ENCODE measurements around the gene SERPINA4.

SERPINA4 gene

DNA sequence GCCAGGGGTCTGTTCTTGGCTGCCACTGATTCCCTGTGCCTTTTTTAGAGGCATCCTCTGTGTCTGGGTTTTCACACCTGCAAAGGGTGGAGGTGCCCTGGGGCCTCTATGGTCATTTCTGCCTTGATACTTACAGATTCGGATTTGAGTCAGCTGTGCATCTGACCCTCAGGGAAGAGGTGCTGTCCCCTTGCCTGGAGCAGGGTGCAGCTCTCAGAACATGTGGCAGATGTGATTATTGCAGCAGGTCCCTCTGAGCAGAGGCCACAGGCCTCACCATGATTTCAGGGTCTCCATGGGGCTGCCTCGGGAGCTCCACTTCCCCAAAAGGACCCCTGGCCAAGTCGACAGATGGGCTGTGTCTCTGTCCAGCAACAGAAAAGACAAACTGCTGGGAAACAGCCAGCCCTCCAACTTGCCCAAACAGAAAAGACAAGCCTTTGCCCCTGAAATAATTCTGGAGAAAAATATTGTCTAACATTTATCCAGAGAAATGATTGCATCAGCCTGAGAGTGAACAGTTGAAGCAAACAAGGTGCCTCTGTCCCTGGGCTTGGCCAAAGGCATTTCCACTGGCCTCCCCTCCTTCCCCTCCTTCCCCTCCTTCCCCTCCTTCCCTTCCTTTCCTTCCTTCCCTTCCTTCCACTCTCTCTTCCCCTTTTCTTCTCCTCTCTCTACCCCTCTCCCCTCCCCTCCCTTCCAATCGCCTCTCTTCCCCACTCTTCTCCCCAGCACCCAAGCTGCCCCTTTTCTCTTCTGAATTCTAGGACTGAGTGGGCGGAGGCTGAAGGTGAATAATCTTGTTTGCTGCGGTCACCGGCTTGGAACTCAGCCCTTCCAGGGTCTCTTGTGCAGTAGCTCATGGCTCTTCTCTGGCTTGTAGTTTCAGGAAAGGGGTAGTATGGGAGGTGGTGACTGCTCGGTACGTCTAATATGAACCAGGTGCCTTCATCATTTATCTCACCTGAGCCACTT is 51.6 kb downstream of the SERPINA4 start:
- Histone ChIP-seq H3K4me1 (ENCODE audit: control insufficient read depth, low read depth, low read length) (no peaks in the 10 kb centered on the region), H3K27me3 (ENCODE audit: control insufficient read depth, insufficient read depth, low read length) (no peaks in the 10 kb centered on the region), H3K36me3 (ENCODE audit: control insufficient read depth, low read depth, low read length) (no peaks in the 10 kb centered on the region), H3K9me3 (ENCODE audit: control insufficient read depth, low read depth, low read length) (peaks cover 2% of the 10 kb centered on the region), H3K9ac (ENCODE audit: low read length) (no peak overlapping the region), H3K27ac (ENCODE audit: low read length) (no peak overlapping the region), H3K4me3 (ENCODE audit: low read length) (no peak overlapping the region)

DNA sequence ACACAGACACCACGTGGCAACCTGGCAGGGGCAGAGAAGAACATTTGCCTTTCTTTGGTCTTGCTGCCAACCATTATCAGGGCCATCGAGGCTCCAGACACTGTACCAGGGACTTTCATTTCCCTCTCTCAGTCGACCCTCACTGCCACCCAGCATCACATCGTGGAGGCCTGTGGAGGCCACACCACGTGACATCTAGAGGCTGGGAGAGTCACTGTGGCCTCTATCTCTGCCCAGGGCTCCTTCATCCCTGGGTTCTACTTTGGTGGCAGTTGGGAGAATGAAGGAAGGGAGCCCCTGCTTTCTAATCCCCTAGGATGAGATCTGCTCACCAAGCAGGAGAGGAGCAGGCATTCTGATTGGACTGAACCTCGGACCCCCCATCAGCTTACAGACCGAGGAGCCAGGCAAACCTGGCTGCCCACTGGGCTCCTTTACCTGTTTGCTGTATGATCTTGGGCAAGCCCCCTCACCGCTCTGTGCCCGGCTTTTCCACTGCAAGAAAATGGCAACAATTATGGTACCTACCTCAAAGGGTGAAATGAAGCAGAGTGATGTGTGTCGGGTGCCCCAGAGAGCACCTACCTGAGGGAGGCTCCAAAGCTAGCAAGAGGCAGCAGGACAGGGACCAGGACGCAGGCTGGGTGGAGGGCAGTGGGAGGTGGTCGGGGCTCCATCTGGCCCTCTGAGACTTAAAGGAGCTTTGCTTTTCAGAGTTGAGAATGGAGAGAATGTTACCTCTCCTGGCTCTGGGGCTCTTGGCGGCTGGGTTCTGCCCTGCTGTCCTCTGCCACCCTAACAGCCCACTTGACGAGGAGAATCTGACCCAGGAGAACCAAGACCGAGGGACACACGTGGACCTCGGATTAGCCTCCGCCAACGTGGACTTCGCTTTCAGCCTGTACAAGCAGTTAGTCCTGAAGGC is 52.7 kb downstream of the SERPINA4 start:
- Histone ChIP-seq H3K9me3 (ENCODE audit: control insufficient read depth, low read depth, low read length) (peaks cover 2% of the 10 kb centered on the region), H3K9ac (ENCODE audit: low read length) (no peak overlapping the region), H3K36me3 (ENCODE audit: control insufficient read depth, low read depth, low read length) (no peaks in the 10 kb centered on the region), H3K4me3 (ENCODE audit: low read length) (no peak overlapping the region), H3K4me1 (ENCODE audit: control insufficient read depth, low read depth, low read length) (no peaks in the 10 kb centered on the region), H3K27me3 (ENCODE audit: control insufficient read depth, insufficient read depth, low read length) (no peaks in the 10 kb centered on the region), H3K27ac (ENCODE audit: low read length) (no peak overlapping the region)

DNA sequence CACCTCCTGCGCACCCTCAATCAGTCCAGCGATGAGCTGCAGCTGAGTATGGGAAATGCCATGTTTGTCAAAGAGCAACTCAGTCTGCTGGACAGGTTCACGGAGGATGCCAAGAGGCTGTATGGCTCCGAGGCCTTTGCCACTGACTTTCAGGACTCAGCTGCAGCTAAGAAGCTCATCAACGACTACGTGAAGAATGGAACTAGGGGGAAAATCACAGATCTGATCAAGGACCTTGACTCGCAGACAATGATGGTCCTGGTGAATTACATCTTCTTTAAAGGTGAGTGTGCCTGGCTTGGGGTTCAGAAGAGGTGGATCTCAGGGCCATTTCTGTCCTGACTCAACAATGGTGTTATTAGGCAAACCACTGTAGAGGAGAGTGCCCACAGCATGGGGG is 53.6 kb downstream of the SERPINA4 start:
- Histone ChIP-seq H3K27ac (ENCODE audit: low read length) (no peak overlapping the region), H3K27me3 (ENCODE audit: control insufficient read depth, insufficient read depth, low read length) (no peaks in the 10 kb centered on the region), H3K9me3 (ENCODE audit: control insufficient read depth, low read depth, low read length) (peaks cover 2% of the 10 kb centered on the region), H3K36me3 (ENCODE audit: control insufficient read depth, low read depth, low read length) (no peaks in the 10 kb centered on the region), H3K4me1 (ENCODE audit: control insufficient read depth, low read depth, low read length) (no peaks in the 10 kb centered on the region), H3K4me3 (ENCODE audit: low read length) (no peak overlapping the region), H3K9ac (ENCODE audit: low read length) (no peak overlapping the region)

DNA sequence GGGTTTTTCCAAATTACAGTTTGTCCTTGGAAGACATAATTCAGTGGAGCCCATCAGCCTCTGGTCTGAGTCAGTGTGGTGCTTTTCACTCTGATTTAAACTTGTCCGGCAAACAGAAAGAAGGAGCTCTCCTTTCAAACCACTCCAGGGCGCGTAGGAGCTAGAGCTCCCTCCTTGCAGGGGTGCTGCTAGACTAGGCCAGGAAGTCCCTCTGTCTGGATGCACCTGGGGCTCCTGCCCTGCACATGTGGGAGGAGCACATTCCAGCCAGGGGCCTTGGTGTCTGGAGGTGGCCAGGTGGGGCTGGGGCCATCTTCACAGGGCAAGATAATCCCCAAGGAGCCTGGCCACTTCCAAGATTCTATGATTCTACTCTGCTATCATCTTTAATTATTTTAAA is 54.0 kb downstream of the SERPINA4 start:
- Histone ChIP-seq H3K4me3 (ENCODE audit: low read length) (no peak overlapping the region), H3K9ac (ENCODE audit: low read length) (no peak overlapping the region), H3K9me3 (ENCODE audit: control insufficient read depth, low read depth, low read length) (peaks cover 2% of the 10 kb centered on the region), H3K4me1 (ENCODE audit: control insufficient read depth, low read depth, low read length) (no peaks in the 10 kb centered on the region), H3K27me3 (ENCODE audit: control insufficient read depth, insufficient read depth, low read length) (no peaks in the 10 kb centered on the region), H3K27ac (ENCODE audit: low read length) (no peak overlapping the region), H3K36me3 (ENCODE audit: control insufficient read depth, low read depth, low read length) (no peaks in the 10 kb centered on the region)

DNA sequence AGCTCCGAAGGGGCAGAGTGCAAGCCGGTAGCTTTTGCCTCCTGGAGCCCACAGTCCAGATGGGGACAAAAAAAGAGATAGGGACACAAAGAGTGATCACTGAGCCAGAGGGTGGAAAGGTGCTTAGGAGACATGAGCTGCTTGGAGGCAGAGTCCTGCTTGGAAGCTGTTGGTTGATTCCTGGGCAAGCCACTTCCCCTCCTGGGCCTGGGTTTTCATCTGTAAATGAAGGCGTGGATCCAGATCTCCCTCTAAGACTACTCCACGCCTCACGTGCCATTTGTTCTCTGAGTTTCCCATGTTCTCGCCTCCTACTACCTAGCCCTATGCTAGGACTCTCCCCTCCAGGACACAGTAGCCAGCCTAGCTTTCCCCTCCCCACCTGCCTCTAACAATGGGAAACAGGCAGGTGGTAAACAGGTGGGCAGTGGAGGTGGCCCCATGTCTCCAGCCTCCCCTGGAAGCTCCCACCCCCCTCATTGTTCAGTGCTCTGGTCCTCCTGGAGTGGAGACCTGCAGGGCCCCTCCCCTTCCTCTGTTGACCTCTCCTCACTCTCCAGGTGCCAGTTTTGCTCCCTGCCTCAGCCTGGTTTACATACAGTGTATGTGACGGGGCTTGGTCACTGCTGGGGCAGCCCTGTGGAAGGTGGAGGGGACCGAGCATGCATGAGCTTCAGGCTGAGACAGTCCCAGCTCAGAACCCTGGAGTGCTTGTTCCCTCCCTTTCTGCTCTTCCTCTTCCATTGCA is 54.8 kb downstream of the SERPINA4 start:
- Histone ChIP-seq H3K4me3 (ENCODE audit: low read length) (no peak overlapping the region), H3K9me3 (ENCODE audit: control insufficient read depth, low read depth, low read length) (peaks cover 2% of the 10 kb centered on the region), H3K36me3 (ENCODE audit: control insufficient read depth, low read depth, low read length) (no peaks in the 10 kb centered on the region), H3K9ac (ENCODE audit: low read length) (no peak overlapping the region), H3K27ac (ENCODE audit: low read length) (no peak overlapping the region), H3K4me1 (ENCODE audit: control insufficient read depth, low read depth, low read length) (no peaks in the 10 kb centered on the region), H3K27me3 (ENCODE audit: control insufficient read depth, insufficient read depth, low read length) (no peaks in the 10 kb centered on the region)

DNA sequence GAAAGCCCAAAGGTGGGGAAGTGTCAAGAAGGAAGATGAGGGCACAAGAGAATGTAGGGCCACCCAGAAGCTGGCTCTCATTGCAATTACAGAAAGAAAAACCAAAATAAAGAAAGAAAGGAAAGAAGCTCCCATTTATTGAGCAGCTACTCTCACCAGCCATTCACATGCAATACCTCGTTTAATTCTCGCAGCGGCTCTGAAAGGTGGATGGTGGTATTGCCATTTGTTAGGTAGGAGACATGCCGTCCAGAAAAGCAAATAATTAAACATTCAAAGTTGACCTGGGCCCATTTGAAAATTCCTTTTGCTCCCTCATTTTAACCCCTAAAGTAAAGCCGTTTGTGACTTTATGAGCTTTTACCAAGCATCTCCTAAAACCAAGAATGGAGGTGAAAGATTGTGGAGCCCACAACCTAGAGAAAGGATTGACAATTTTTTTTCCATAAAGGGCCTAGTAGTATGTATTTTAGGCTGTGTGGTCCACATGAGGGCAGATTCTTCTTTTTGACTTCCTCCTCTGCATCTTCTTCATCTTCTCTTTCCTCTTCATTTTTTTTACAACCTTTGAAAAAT is 56.2 kb downstream of the SERPINA4 start:
- no peak overlapping the region for H3K9ac ChIP-seq (ENCODE audit: low read length)
- H3K36me3 ChIP-seq (ENCODE audit: control insufficient read depth, low read depth, low read length): no peaks in the 10 kb centered on the region
- H3K27ac ChIP-seq (ENCODE audit: low read length): no peak overlapping the region
- H3K4me1 ChIP-seq (ENCODE audit: control insufficient read depth, low read depth, low read length): no peaks in the 10 kb centered on the region
- H3K4me3 ChIP-seq (ENCODE audit: low read length): no peak overlapping the region
- H3K9me3 ChIP-seq (ENCODE audit: control insufficient read depth, low read depth, low read length): peaks cover 2% of the 10 kb centered on the region
- no peaks in the 10 kb centered on the region for H3K27me3 ChIP-seq (ENCODE audit: control insufficient read depth, insufficient read depth, low read length)

DNA sequence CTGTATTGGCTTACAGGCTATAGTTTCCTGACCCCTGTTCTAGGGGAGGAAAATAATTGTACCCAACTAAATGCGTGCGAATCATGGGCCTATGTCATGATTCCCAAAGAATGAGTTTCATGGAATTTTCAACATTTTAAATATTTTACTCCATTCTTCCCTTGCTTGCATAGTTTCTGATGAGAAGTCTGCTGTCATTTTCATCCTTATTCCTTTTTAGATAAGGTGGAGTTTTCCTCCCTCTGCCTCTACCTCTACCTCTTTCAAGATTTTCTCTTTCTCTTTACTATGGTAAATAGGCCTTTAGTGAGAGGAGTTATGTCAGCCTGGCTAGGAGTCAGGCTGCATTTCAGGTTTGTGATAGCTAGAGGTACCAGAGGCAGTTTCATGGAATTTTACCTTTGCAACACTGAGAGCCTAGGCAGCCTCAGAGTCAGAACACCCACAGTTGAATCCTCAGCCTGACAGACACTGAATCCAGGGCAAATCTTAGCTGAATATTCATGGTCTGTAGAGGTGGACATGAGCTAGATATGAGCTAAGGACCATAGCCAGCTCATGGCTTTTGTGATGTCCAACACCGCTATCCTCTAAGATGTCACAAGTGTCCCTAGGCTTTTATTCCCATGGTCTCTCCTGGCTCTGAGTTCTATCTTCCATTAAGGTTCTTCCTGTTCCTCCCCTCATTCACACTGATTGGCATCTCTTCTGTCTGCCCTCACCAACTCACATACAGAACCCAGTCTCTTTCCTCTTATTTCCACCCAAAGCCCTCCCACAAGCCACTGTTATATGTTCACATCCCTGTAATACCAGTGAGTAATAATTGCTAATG is 57.0 kb downstream of the SERPINA4 start:
- H3K36me3 ChIP-seq (ENCODE audit: control insufficient read depth, low read depth, low read length): no peaks in the 10 kb centered on the region
- no peaks in the 10 kb centered on the region for H3K4me1 ChIP-seq (ENCODE audit: control insufficient read depth, low read depth, low read length)
- no peaks in the 10 kb centered on the region for H3K27me3 ChIP-seq (ENCODE audit: control insufficient read depth, insufficient read depth, low read length)
- peaks cover 2% of the 10 kb centered on the region for H3K9me3 ChIP-seq (ENCODE audit: control insufficient read depth, low read depth, low read length)
- no peak overlapping the region for H3K4me3 ChIP-seq (ENCODE audit: low read length)
- H3K27ac ChIP-seq (ENCODE audit: low read length): no peak overlapping the region
- no peak overlapping the region for H3K9ac ChIP-seq (ENCODE audit: low read length)

DNA sequence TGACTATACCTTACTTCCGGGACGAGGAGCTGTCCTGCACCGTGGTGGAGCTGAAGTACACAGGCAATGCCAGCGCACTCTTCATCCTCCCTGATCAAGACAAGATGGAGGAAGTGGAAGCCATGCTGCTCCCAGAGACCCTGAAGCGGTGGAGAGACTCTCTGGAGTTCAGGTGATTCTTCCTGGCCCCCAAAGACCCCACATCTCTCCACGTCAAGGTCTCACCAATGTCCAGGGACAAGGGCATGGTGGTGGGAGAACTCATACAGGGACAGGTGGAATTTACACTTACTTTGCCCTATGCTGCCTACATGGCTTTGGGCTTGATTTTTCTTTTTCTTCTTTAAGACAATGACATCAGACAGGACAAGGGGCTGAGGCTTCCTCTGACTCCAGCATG is 58.1 kb downstream of the SERPINA4 start:
- Histone ChIP-seq H3K9ac (ENCODE audit: low read length) (no peak overlapping the region), H3K27ac (ENCODE audit: low read length) (no peak overlapping the region), H3K27me3 (ENCODE audit: control insufficient read depth, insufficient read depth, low read length) (no peaks in the 10 kb centered on the region), H3K4me1 (ENCODE audit: control insufficient read depth, low read depth, low read length) (no peaks in the 10 kb centered on the region), H3K36me3 (ENCODE audit: control insufficient read depth, low read depth, low read length) (no peaks in the 10 kb centered on the region), H3K9me3 (ENCODE audit: control insufficient read depth, low read depth, low read length) (peaks cover 2% of the 10 kb centered on the region), H3K4me3 (ENCODE audit: low read length) (no peak overlapping the region)
